Progenitor cell of endocrine pancreas (in vitro differentiated cells): Measurements from ENCODE around the gene NEUROD1. TPM values are rescaled to one million over a fixed set of nuclear protein-coding genes. Genes with fewer than 3 reads are reported as not detected.

Experiments used
- DNase-seq: peaks from one replicate; pipeline ENCODE4 v3.0.0; 2021; ENCODE audit warnings: low spot score; ENCODE audit not compliant: unreplicated experiment
- H3K27ac Mint-ChIP-seq: 2 replicates; pipeline ENCODE4 v1.8.0; 2021; ENCODE audit warnings: mild to moderate bottlenecking, moderate library complexity, mixed read lengths
- H3K27me3 Mint-ChIP-seq: 2 replicates; pipeline ENCODE4 v1.8.0; 2021; ENCODE audit warnings: mixed read lengths
- H3K36me3 Mint-ChIP-seq: 2 replicates; pipeline ENCODE4 v1.8.0; 2022; ENCODE audit warnings: mixed read lengths; ENCODE audit not compliant: insufficient read depth
- H3K4me1 Mint-ChIP-seq: 2 replicates; pipeline ENCODE4 v1.8.0; 2021; ENCODE audit warnings: low read depth, mixed read lengths
- H3K4me3 Mint-ChIP-seq: 2 replicates; pipeline ENCODE4 v1.8.0; 2021; ENCODE audit warnings: low read depth, mild to moderate bottlenecking, moderate library complexity, mixed read lengths
- H3K9me3 Mint-ChIP-seq: 2 replicates; pipeline ENCODE4 v1.8.0; 2021; ENCODE audit warnings: low read depth, mixed read lengths
- total RNA-seq: library from RNA; stranded (reverse); gene quantifications from 2 replicates; pipeline ENCODE4 v1.2.1, GENCODE V29; 2021
- TF ChIP-seq, protein P1 (sequence below): fragments of 200-600 bp; sonication (generic); IDR thresholded peaks from one replicate; pipeline ENCODE4 v1.5.0; 2021; ENCODE audit warnings: antibody characterized with exemption, mild to moderate bottlenecking; ENCODE audit not compliant: unreplicated experiment

Gene NEUROD1
- total RNA-seq, 1 donor from 2014 or later: 33.3 TPM

- DNase-seq: no peak
- Mint-ChIP-seq H3K4me1 (no peaks in the 10 kb centered on the region), H3K4me3 (no peak overlapping the region), H3K9me3 (no peaks in the 10 kb centered on the region), H3K36me3 (no peaks in the 10 kb centered on the region), H3K27ac (no peak overlapping the region), H3K27me3 (peaks cover 66% of the 10 kb centered on the region)
- TF ChIP-seq, protein P1, sequence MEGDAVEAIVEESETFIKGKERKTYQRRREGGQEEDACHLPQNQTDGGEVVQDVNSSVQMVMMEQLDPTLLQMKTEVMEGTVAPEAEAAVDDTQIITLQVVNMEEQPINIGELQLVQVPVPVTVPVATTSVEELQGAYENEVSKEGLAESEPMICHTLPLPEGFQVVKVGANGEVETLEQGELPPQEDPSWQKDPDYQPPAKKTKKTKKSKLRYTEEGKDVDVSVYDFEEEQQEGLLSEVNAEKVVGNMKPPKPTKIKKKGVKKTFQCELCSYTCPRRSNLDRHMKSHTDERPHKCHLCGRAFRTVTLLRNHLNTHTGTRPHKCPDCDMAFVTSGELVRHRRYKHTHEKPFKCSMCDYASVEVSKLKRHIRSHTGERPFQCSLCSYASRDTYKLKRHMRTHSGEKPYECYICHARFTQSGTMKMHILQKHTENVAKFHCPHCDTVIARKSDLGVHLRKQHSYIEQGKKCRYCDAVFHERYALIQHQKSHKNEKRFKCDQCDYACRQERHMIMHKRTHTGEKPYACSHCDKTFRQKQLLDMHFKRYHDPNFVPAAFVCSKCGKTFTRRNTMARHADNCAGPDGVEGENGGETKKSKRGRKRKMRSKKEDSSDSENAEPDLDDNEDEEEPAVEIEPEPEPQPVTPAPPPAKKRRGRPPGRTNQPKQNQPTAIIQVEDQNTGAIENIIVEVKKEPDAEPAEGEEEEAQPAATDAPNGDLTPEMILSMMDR: no peak
These were observed 7.9 kb downstream of the NEUROD1 start for GRCh38 chr2:181672255-181673008.

- TF ChIP-seq, protein P1: no peak
- Mint-ChIP-seq H3K9me3 (peaks cover 3% of the 10 kb centered on the region), H3K36me3 (no peaks in the 10 kb centered on the region), H3K4me1 (no peaks in the 10 kb centered on the region), H3K27ac (no peak overlapping the region), H3K4me3 (no peak overlapping the region), H3K27me3 (peaks cover 62% of the 10 kb centered on the region)
- DNase-seq: no peak
These were observed 9.7 kb downstream of the NEUROD1 start for GRCh38 chr2:181670632-181671031.

DNA sequence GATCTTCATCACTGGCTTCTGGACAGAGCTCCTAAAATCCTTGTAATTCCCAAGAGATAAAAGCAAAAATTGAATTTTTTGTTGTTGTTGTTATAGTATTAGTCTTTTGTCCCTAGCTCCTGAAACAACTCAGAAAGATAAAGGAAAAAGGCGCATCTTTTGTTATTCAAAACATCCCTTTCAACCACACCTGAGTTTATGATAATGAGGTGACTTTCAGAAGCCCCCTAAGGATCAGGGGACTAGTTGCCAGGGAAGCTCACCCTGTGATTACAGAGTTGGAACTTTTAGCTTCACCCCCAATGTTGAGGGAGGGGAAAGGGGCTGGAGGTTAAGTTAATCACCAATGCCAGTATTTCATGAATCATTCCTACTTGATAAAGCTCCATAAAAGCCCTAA, 13.1 kb downstream of the NEUROD1 start:
- peaks cover 31% of the 10 kb centered on the region for H3K27me3 Mint-ChIP-seq
- TF ChIP-seq, protein P1: no peak
- no peaks in the 10 kb centered on the region for H3K36me3 Mint-ChIP-seq
- no peak overlapping the region for H3K27ac Mint-ChIP-seq
- H3K4me3 Mint-ChIP-seq: no peak overlapping the region
- no peaks in the 10 kb centered on the region for H3K4me1 Mint-ChIP-seq
- no peak for DNase-seq
- peaks cover 3% of the 10 kb centered on the region for H3K9me3 Mint-ChIP-seq

DNA sequence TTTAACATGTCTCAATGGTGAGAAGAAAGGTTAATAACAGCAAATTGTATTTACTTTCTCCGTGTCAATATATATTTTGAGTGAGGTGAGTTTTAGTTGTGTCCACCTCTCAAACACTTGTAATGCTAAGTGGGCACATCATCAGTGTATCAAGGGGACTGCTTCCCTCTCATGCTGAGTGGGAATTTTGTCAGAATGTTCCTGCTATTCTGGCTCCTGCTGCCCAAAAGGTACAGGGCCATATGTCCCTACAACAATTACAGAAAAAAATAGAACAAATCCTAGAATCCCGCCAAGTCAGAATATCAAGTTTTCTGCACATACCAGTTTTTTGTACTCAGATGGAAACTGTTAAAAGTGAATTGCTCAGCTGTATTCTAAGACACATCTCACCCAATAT, 18.0 kb downstream of the NEUROD1 start:
- Mint-ChIP-seq H3K9me3 (peaks cover 3% of the 10 kb centered on the region), H3K36me3 (no peaks in the 10 kb centered on the region), H3K4me3 (no peak overlapping the region), H3K4me1 (peaks cover 10% of the 10 kb centered on the region), H3K27ac (no peak overlapping the region), H3K27me3 (peaks cover 35% of the 10 kb centered on the region)
- DNase-seq: no peak
- TF ChIP-seq, protein P1: no peak

- H3K9me3 Mint-ChIP-seq: no peaks in the 10 kb centered on the region
- peaks cover 45% of the 10 kb centered on the region for H3K27me3 Mint-ChIP-seq
- no peaks in the 10 kb centered on the region for H3K36me3 Mint-ChIP-seq
- no peak overlapping the region for H3K4me3 Mint-ChIP-seq
- peaks cover 17% of the 10 kb centered on the region for H3K4me1 Mint-ChIP-seq
- TF ChIP-seq, protein P1: no peak
- DNase-seq: no peak
- H3K27ac Mint-ChIP-seq: no peak overlapping the region
These were observed 20.1 kb downstream of the NEUROD1 start for GRCh38 chr2:181660181-181660580.
